ENCODE results near the gene SH2D2A. TPM values are rescaled to one million over a fixed set of nuclear protein-coding genes. Genes with fewer than 3 reads are reported as not detected.

The SH2D2A gene
- total and polyA plus RNA-seq, 9 of the 15 experiments (the other 6 are each of a cell fraction or from before 2014, with no cell fraction given), result 0.89 to 33.6 (median 6.9) TPM

GRCh38 chr1:156772728-156773497, 43.7 kb downstream of the SH2D2A start:
- ATAC-seq (peak; percentile 52), FAIRE-seq (peak; percentile 79), DNase-seq (ENCODE audit: extremely low read depth in 1 of 4, low spot score in 3 of 4) (peak in 1 of 4 experiments; percentile 78)
- peaks cover 13% of the 10 kb centered on the region; the same call in 1 of the 2 replicates for H4K20me1 ChIP-seq (replicated peaks; ENCODE audit: control insufficient read depth, insufficient read depth, low read length)
- peak overlapping the region; percentile 58; the same call in 2 of the 3 replicates for H3K27ac ChIP-seq (ENCODE audit: extremely low read depth, low read depth, low read length)
- peak overlapping the region; percentile 79 for H3K4me2 ChIP-seq (ENCODE audit: insufficient read depth, low read length)
- no peaks in the 10 kb centered on the region for H3K9me1 ChIP-seq (ENCODE audit: control insufficient read depth, insufficient read depth, low read length)
- H3K79me2 ChIP-seq (ENCODE audit: control insufficient read depth, insufficient read depth, low read length), result peaks cover 92% of the 10 kb centered on the region
- in situ Hi-C loops (cut with MboI) (no loop called here), intact Hi-C loops (cut with micrococcal nuclease) (no loop called here)
- H3K9ac ChIP-seq (ENCODE audit: insufficient read depth in 1 of 2, low read depth in 2 of 2, low read length in 2 of 2), result peak overlapping the region; percentile 42 to 79; a peak in 2 of 4 replicates
- ChIA-PET CTCF (ENCODE audit: low intra/inter-chr PET ratio) (no interaction called here), POLR2A (interaction anchor here (0.7 to 4.9 kb wide), 14 partner anchors 8 to 131 kb away, joined by 3 to 22 read pairs (median 4); partner anchors contain the start of genes HDGF and MRPL24)
- no peak overlapping the region for H2AFZ ChIP-seq (ENCODE audit: low read depth, low read length)
- H3K36me3 ChIP-seq (ENCODE audit: control insufficient read depth, insufficient read depth, low read length), result peaks cover 50% of the 10 kb centered on the region
- H3K9me3 ChIP-seq (replicated peaks; ENCODE audit: control insufficient read depth, insufficient read depth, low read depth, low read length), result no peaks in the 10 kb centered on the region
- BruUV-seq (replicated peaks), result no TSS peak
- peaks cover 28 to 43% of the 10 kb centered on the region in 2 experiments for H3K4me1 ChIP-seq (replicated peaks in 1 of 2; ENCODE audit: control insufficient read depth in 2 of 2, insufficient read depth in 2 of 2, low read length in 2 of 2)
- no peak overlapping the region for H3K4me3 ChIP-seq
- H3K27me3 ChIP-seq (ENCODE audit: control insufficient read depth in 2 of 2, insufficient read depth in 2 of 2, low read length in 2 of 2), result no peaks in the 10 kb centered on the region
- 3% methylated on average over 9 of the region's 9 CpGs for WGBS (ENCODE audit: insufficient coverage, low coverage, missing lambda C conversion rate)
- TF ChIP-seq ETV1 (tag; conservative IDR thresholded peaks at IDR 0.05; ENCODE audit: low read depth), result peak; percentile 48
- peak; percentile 32 for TF ChIP-seq MTA2 (IDR thresholded peaks at IDR 0.05; ENCODE audit: low read depth)
- TF ChIP-seq SP2 (IDR thresholded peaks at IDR 0.05; ENCODE audit: extremely low read depth, low read depth, low read length, poor library complexity, severe bottlenecking), result no peak
- no peak for TF ChIP-seq ZNF551 (CRISPR knock-in tag; IDR thresholded peaks at IDR 0.05)
- peak; percentile 85 for TF ChIP-seq CBFA2T3 (IDR thresholded peaks at IDR 0.05)
- peak; percentile 71 for TF ChIP-seq SMAD4 (CRISPR knock-in tag; conservative IDR thresholded peaks at IDR 0.05)
- no peak for TF ChIP-seq CBX8 (IDR thresholded peaks at IDR 0.05; ENCODE audit: borderline replicate concordance, extremely low read depth, low read depth, low read length, poor library complexity, severe bottlenecking)
- no peak for TF ChIP-seq TAF15 (IDR thresholded peaks at IDR 0.05; ENCODE audit: low read depth, low read length)
- no peak for TF ChIP-seq TRIM24 (IDR thresholded peaks at IDR 0.05)
- TF ChIP-seq TEAD4 (IDR thresholded peaks at IDR 0.05; ENCODE audit: low read length), result peak; percentile 69
- TF ChIP-seq TEAD4 (CRISPR knock-in tag; IDR thresholded peaks at IDR 0.05; ENCODE audit: borderline replicate concordance), result no peak
- peak; percentile 41; the same call in 1 of the 2 replicates for TF ChIP-seq STAT5A (IDR thresholded peaks at IDR 0.05; ENCODE audit: borderline replicate concordance, low read length)
- no peak for TF ChIP-seq CREB1 (IDR thresholded peaks at IDR 0.05)
- no peak for TF ChIP-seq CREB1 (CRISPR knock-in tag; IDR thresholded peaks at IDR 0.05)
- TF ChIP-seq MAZ (CRISPR knock-in tag; conservative IDR thresholded peaks at IDR 0.05 in 1 of 2, IDR thresholded peaks at IDR 0.05 in 1 of 2), result 0 out of 4 replicates have a peak, but pooled peaks of 1 of the 2 experiments have one; percentile 9
- TF ChIP-seq PBX2 (CRISPR knock-in tag; IDR thresholded peaks at IDR 0.05; ENCODE audit: low read depth), result no peak
- no peak for TF ChIP-seq PBX2 (tag; conservative IDR thresholded peaks at IDR 0.05; ENCODE audit: low read depth)
- TF ChIP-seq HNRNPL (IDR thresholded peaks at IDR 0.05; ENCODE audit: low read depth, low read length), result no peak
- TF ChIP-seq CTBP1 (IDR thresholded peaks at IDR 0.05; ENCODE audit: borderline replicate concordance), result peak; percentile 9; the same call in 1 of the 2 replicates
- TF ChIP-seq TCF3 (CRISPR knock-in tag; IDR thresholded peaks at IDR 0.05), result peak; percentile 70

Measured in K562 (cell line).